Astrocyte (in vitro differentiated cells and primary cell): ENCODE data around the gene PI4KA.

Experiments
- EZH2 ChIP-seq: IDR thresholded peaks from 2 replicates; pipeline ENCODE4 v1.6.1; 2012; ENCODE audit warnings: mild to moderate bottlenecking, low read length, inconsistent platforms; ENCODE audit not compliant: insufficient read depth
- TF ChIP-seq, protein P1 (sequence below): IDR thresholded peaks from 2 replicates; pipeline ENCODE4 v1.5.1; 2011; ENCODE audit warnings: low read depth, mild to moderate bottlenecking, inconsistent platforms, low read length, moderate library complexity; ENCODE audit not compliant: insufficient read depth

DNA sequence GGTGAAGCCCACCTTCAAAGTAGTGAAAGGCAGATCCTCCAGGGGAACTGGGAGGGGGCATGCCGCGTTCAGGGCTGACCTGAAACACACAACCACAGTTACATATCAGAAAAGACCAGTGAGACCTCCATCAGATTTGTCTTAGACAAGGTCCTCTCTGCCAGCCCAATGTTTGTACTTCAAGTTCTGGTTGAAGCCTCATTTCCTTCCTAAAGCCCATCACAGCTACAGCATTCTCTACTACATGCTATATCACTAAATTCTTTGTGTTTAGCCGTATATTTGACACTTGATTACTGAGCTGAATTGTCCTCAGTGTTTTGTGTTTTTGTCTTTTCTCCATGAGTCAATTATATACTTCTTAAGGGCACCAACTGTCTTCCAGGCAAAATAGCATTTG, 40.1 kb downstream of the PI4KA start:
- TF ChIP-seq, protein P1, sequence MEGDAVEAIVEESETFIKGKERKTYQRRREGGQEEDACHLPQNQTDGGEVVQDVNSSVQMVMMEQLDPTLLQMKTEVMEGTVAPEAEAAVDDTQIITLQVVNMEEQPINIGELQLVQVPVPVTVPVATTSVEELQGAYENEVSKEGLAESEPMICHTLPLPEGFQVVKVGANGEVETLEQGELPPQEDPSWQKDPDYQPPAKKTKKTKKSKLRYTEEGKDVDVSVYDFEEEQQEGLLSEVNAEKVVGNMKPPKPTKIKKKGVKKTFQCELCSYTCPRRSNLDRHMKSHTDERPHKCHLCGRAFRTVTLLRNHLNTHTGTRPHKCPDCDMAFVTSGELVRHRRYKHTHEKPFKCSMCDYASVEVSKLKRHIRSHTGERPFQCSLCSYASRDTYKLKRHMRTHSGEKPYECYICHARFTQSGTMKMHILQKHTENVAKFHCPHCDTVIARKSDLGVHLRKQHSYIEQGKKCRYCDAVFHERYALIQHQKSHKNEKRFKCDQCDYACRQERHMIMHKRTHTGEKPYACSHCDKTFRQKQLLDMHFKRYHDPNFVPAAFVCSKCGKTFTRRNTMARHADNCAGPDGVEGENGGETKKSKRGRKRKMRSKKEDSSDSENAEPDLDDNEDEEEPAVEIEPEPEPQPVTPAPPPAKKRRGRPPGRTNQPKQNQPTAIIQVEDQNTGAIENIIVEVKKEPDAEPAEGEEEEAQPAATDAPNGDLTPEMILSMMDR = no peak
- TF ChIP-seq EZH2 = no peak
